ENCODE results near the gene HIVEP2. TPM values are rescaled to one million over a fixed set of nuclear protein-coding genes. Genes with fewer than 3 reads are reported as not detected.

Gene HIVEP2
- total RNA-seq, 5 donors from 2014 or later (not counting 1 experiment from before 2014, with no cell fraction given) = 71.4 to 81.4 (median 75.2) TPM

GRCh38 chr6:142771162-142771561 lies 173.8 kb downstream of the HIVEP2 start:
- Mint-ChIP-seq H3K27me3 (no peaks in the 10 kb centered on the region), H3K4me3 (no peak overlapping the region), H3K4me1 (peaks cover 53 to 68% (median 60%) of the 10 kb centered on the region in 3 donors), H3K36me3 (peaks cover 81% of the 10 kb centered on the region), H3K9me3 (no peaks in the 10 kb centered on the region), H3K27ac (peak overlapping the region; percentile 44 to 49)
- no peak overlapping the region for H3K4me3 ChIP-seq (ENCODE audit: control insufficient read depth in 1 of 2, extremely low read depth in 1 of 2, low read length in 1 of 2)
- H3K27ac ChIP-seq (ENCODE audit: low read length) = no peak overlapping the region
- peaks cover 18 to 72% of the 10 kb centered on the region in 2 donors for H3K36me3 ChIP-seq (ENCODE audit: control insufficient read depth in 2 of 2, extremely low read depth in 1 of 2, insufficient read depth in 1 of 2, low read length in 1 of 2)
- ChIA-PET CTCF (no interaction called here), POLR2A (no interaction called here)
- H3K9me3 ChIP-seq = no peaks in the 10 kb centered on the region
- WGBS (ENCODE audit: insufficient coverage) = 97% methylated on average over 10 of the region's 12 CpGs
- DNase-seq (no peak), ATAC-seq (replicated peaks in 1 of 4) (no peak)
- H3K4me1 ChIP-seq (ENCODE audit: control insufficient read depth in 1 of 2, extremely low read depth in 1 of 2, insufficient read depth in 2 of 2, low read length in 2 of 2) = peaks cover 0 to 21% of the 10 kb centered on the region in 2 experiments
- no peaks in the 10 kb centered on the region for H3K27me3 ChIP-seq (replicated peaks in 1 of 2; ENCODE audit: control insufficient read depth in 2 of 2, extremely low read depth in 1 of 2, insufficient read depth in 2 of 2, low read length in 1 of 2)

- Mint-ChIP-seq H3K27me3 (no peaks in the 10 kb centered on the region), H3K4me1 (peaks cover 48 to 67% (median 59%) of the 10 kb centered on the region in 3 donors), H3K27ac (peak overlapping the region in 1 of 2 donors; percentile 66), H3K36me3 (peaks cover 69% of the 10 kb centered on the region), H3K4me3 (no peak overlapping the region), H3K9me3 (no peaks in the 10 kb centered on the region)
- ATAC-seq (replicated peaks in 1 of 4) = no peak
- DNase-seq = no peak
- no CpG with 5 or more reads among the region's 1 CpG for WGBS (ENCODE audit: insufficient coverage)
- Histone ChIP-seq H3K4me3 (ENCODE audit: control insufficient read depth in 1 of 2, extremely low read depth in 1 of 2, low read length in 1 of 2) (no peak overlapping the region), H3K9me3 (no peaks in the 10 kb centered on the region), H3K27ac (ENCODE audit: low read length) (no peak overlapping the region), H3K27me3 (replicated peaks in 1 of 2; ENCODE audit: control insufficient read depth in 2 of 2, extremely low read depth in 1 of 2, insufficient read depth in 2 of 2, low read length in 1 of 2) (no peaks in the 10 kb centered on the region), H3K4me1 (ENCODE audit: control insufficient read depth in 1 of 2, extremely low read depth in 1 of 2, insufficient read depth in 2 of 2, low read length in 2 of 2) (no peaks in the 10 kb centered on the region), H3K36me3 (ENCODE audit: control insufficient read depth in 2 of 2, extremely low read depth in 1 of 2, insufficient read depth in 1 of 2, low read length in 1 of 2) (peaks cover 5 to 65% of the 10 kb centered on the region in 2 donors)
- ChIA-PET POLR2A (no interaction called here), CTCF (interaction anchor here in 1 of 2 donors (0.5 kb wide), 1 partner anchor 90 kb away, joined by 3 read pairs; no protein-coding TSS in a partner anchor)
These were observed 179.7 kb downstream of the HIVEP2 start for GRCh38 chr6:142765306-142765705.

- H3K9me3 ChIP-seq = no peaks in the 10 kb centered on the region
- no CpG with 5 or more reads among the region's 1 CpG for WGBS (ENCODE audit: insufficient coverage)
- CTCF ChIA-PET = interaction anchor here (0.6 to 0.7 kb wide), 2 partner anchors 179 to 1688 kb away, joined by 3 read pairs; no protein-coding TSS in a partner anchor
- Mint-ChIP-seq H3K27me3 (no peaks in the 10 kb centered on the region), H3K9me3 (no peaks in the 10 kb centered on the region), H3K4me1 (peaks cover 40 to 59% (median 54%) of the 10 kb centered on the region in 3 donors), H3K4me3 (no peak overlapping the region), H3K27ac (peak overlapping the region; percentile 43 to 66), H3K36me3 (peaks cover 69% of the 10 kb centered on the region)
- H3K27ac ChIP-seq (ENCODE audit: low read length) = no peak overlapping the region
- no peak overlapping the region for H3K4me3 ChIP-seq (ENCODE audit: control insufficient read depth in 1 of 2, extremely low read depth in 1 of 2, low read length in 1 of 2)
- POLR2A ChIA-PET = no interaction called here
- H3K27me3 ChIP-seq (replicated peaks in 1 of 2; ENCODE audit: control insufficient read depth in 2 of 2, extremely low read depth in 1 of 2, insufficient read depth in 2 of 2, low read length in 1 of 2) = no peaks in the 10 kb centered on the region
- DNase-seq (no peak), ATAC-seq (replicated peaks in 1 of 4) (no peak)
- H3K4me1 ChIP-seq (ENCODE audit: control insufficient read depth in 1 of 2, extremely low read depth in 1 of 2, insufficient read depth in 2 of 2, low read length in 2 of 2) = no peaks in the 10 kb centered on the region
- H3K36me3 ChIP-seq (ENCODE audit: control insufficient read depth in 2 of 2, extremely low read depth in 1 of 2, insufficient read depth in 1 of 2, low read length in 1 of 2) = peaks cover 0 to 66% of the 10 kb centered on the region in 2 donors
These were observed 180.7 kb downstream of the HIVEP2 start for GRCh38 chr6:142764311-142764710.

- Histone ChIP-seq H3K36me3 (ENCODE audit: control insufficient read depth in 2 of 2, extremely low read depth in 1 of 2, insufficient read depth in 1 of 2, low read length in 1 of 2) (peaks cover 2 to 69% of the 10 kb centered on the region in 2 donors), H3K27ac (ENCODE audit: low read length) (no peak overlapping the region), H3K27me3 (replicated peaks in 1 of 2; ENCODE audit: control insufficient read depth in 2 of 2, extremely low read depth in 1 of 2, insufficient read depth in 2 of 2, low read length in 1 of 2) (no peaks in the 10 kb centered on the region), H3K4me3 (ENCODE audit: control insufficient read depth in 1 of 2, extremely low read depth in 1 of 2, low read length in 1 of 2) (no peak overlapping the region), H3K9me3 (no peaks in the 10 kb centered on the region), H3K4me1 (ENCODE audit: control insufficient read depth in 1 of 2, extremely low read depth in 1 of 2, insufficient read depth in 2 of 2, low read length in 2 of 2) (no peaks in the 10 kb centered on the region)
- Mint-ChIP-seq H3K36me3 (peaks cover 69% of the 10 kb centered on the region), H3K4me1 (peaks cover 36 to 57% (median 56%) of the 10 kb centered on the region in 3 donors), H3K27me3 (no peaks in the 10 kb centered on the region), H3K27ac (peak overlapping the region; percentile 74 to 75), H3K9me3 (no peaks in the 10 kb centered on the region), H3K4me3 (no peak overlapping the region)
- no peak for DNase-seq
- WGBS (ENCODE audit: insufficient coverage) = 95% methylated on average over 3 of the region's 4 CpGs
- CTCF ChIA-PET = interaction anchor here in 1 of 2 donors (0.5 kb wide), 1 partner anchor 289 kb away, joined by 12 read pairs; no protein-coding TSS in a partner anchor
- no peak for ATAC-seq (replicated peaks in 1 of 4)
- POLR2A ChIA-PET = interaction anchor here in 1 of 2 donors (0.6 kb wide), 1 partner anchor 13 kb away, joined by 3 read pairs; no protein-coding TSS in a partner anchor
These were observed 181.8 kb downstream of the HIVEP2 start for GRCh38 chr6:142763205-142763604.

- H3K36me3 Mint-ChIP-seq = peaks cover 70% of the 10 kb centered on the region
- Histone ChIP-seq H3K9me3 (no peaks in the 10 kb centered on the region), H3K27me3 (replicated peaks in 1 of 2; ENCODE audit: control insufficient read depth in 2 of 2, extremely low read depth in 1 of 2, insufficient read depth in 2 of 2, low read length in 1 of 2) (no peaks in the 10 kb centered on the region), H3K4me3 (ENCODE audit: control insufficient read depth in 1 of 2, extremely low read depth in 1 of 2, low read length in 1 of 2) (no peak overlapping the region), H3K27ac (ENCODE audit: low read length) (peak overlapping the region; percentile 1), H3K36me3 (ENCODE audit: control insufficient read depth in 2 of 2, extremely low read depth in 1 of 2, insufficient read depth in 1 of 2, low read length in 1 of 2) (peaks cover 7 to 75% of the 10 kb centered on the region in 2 donors), H3K4me1 (ENCODE audit: control insufficient read depth in 1 of 2, extremely low read depth in 1 of 2, insufficient read depth in 2 of 2, low read length in 2 of 2) (no peaks in the 10 kb centered on the region)
- no peak for ATAC-seq (replicated peaks in 1 of 4)
- no peaks in the 10 kb centered on the region for H3K9me3 Mint-ChIP-seq
- no peaks in the 10 kb centered on the region for H3K27me3 Mint-ChIP-seq
- H3K4me1 Mint-ChIP-seq = peaks cover 39 to 59% (median 54%) of the 10 kb centered on the region in 3 donors
- DNase-seq = no peak
- no peak overlapping the region for H3K4me3 Mint-ChIP-seq
- POLR2A ChIA-PET = no interaction called here
- H3K27ac Mint-ChIP-seq = peak overlapping the region; percentile 90
- 80% methylated on average over 1 of the region's 1 CpG for WGBS (ENCODE audit: insufficient coverage)
- CTCF ChIA-PET = no interaction called here
These were observed 183.2 kb downstream of the HIVEP2 start for GRCh38 chr6:142761756-142762155.

- H3K36me3 ChIP-seq (ENCODE audit: control insufficient read depth in 2 of 2, extremely low read depth in 1 of 2, insufficient read depth in 1 of 2, low read length in 1 of 2) = peaks cover 7 to 89% of the 10 kb centered on the region in 2 donors
- no peak overlapping the region for H3K4me3 ChIP-seq (ENCODE audit: control insufficient read depth in 1 of 2, extremely low read depth in 1 of 2, low read length in 1 of 2)
- H3K27me3 ChIP-seq (replicated peaks in 1 of 2; ENCODE audit: control insufficient read depth in 2 of 2, extremely low read depth in 1 of 2, insufficient read depth in 2 of 2, low read length in 1 of 2) = no peaks in the 10 kb centered on the region
- CTCF ChIA-PET = interaction anchor here in 1 of 2 donors (0.6 kb wide), 1 partner anchor 23 kb away, joined by 3 read pairs; no protein-coding TSS in a partner anchor
- H3K9me3 Mint-ChIP-seq = no peaks in the 10 kb centered on the region
- H3K4me1 Mint-ChIP-seq = peaks cover 55 to 71% (median 57%) of the 10 kb centered on the region in 3 donors
- POLR2A ChIA-PET = no interaction called here
- H3K27me3 Mint-ChIP-seq = no peaks in the 10 kb centered on the region
- DNase-seq (no peak), ATAC-seq (replicated peaks in 1 of 4) (no peak)
- no peak overlapping the region for H3K4me3 Mint-ChIP-seq
- no peaks in the 10 kb centered on the region for H3K9me3 ChIP-seq
- 100% methylated on average over 4 of the region's 7 CpGs for WGBS (ENCODE audit: insufficient coverage)
- no peaks in the 10 kb centered on the region for H3K4me1 ChIP-seq (ENCODE audit: control insufficient read depth in 1 of 2, extremely low read depth in 1 of 2, insufficient read depth in 2 of 2, low read length in 2 of 2)
- peaks cover 77% of the 10 kb centered on the region for H3K36me3 Mint-ChIP-seq
- H3K27ac ChIP-seq (ENCODE audit: low read length) = no peak overlapping the region
- H3K27ac Mint-ChIP-seq = peak overlapping the region in 1 of 2 donors; percentile 37
These were observed 184.8 kb downstream of the HIVEP2 start for GRCh38 chr6:142760152-142760551.

All from T-cell (primary cell).